IMR-90 (cell line): Measurements from ENCODE around the gene TAS2R40. TPM values are rescaled to one million over a fixed set of nuclear protein-coding genes. Genes with fewer than 3 reads are reported as not detected.

Source experiments
- ATAC-seq: fragments of 200-7000 bp; cut with Tn5 transposase; 2 replicates; pipeline ENCODE4 v1.9.1; 2020; ENCODE audit warnings: low read depth, mild to moderate bottlenecking, moderate library complexity
- BruUV-seq: library from RNA; stranded (reverse); fragments of 400-500 nt; replicated peaks from 2 replicates; lab custom pipeline; 2021; lab: Mats Ljungman, UMichigan
- CTCF ChIA-PET: fragments of 300-600 bp; formaldehyde crosslinking; extraction: SDS; loops from one replicate; lab custom pipeline; 2021; ENCODE audit warnings: antibody characterized with exemption; lab: Yijun Ruan, JAX
- POLR2A ChIA-PET: fragments of 300-600 bp; sonication (Branson Sonifier 250); formaldehyde crosslinking; loops from one replicate; lab custom pipeline; 2022; ENCODE audit warnings: antibody characterized with exemption; ENCODE audit not compliant: unreplicated experiment; lab: Charles Lee
- DNase-seq: peaks from one replicate; pipeline ENCODE4 v3.0.0; 2013
- H2AFZ ChIP-seq: replicated peaks from 2 replicates; pipeline ENCODE3; 2013; ENCODE audit warnings: low read length, mild to moderate bottlenecking; ENCODE audit not compliant: poor library complexity
- H2AK5ac ChIP-seq: 2 replicates; pipeline ENCODE4 v1.6.1; 2013; ENCODE audit warnings: low read depth, low read length, inconsistent platforms
- H2AK9ac ChIP-seq: replicated peaks from 2 replicates; pipeline ENCODE3; 2013; ENCODE audit warnings: mild to moderate bottlenecking, low read depth, low read length, moderate library complexity; ENCODE audit not compliant: poor library complexity
- H2BK120ac ChIP-seq: 2 replicates; pipeline ENCODE4 v1.6.1; 2013; ENCODE audit warnings: low read depth, low read length, inconsistent platforms
- H2BK15ac ChIP-seq: 3 replicates; pipeline ENCODE4 v1.6.1; 2013; ENCODE audit warnings: low read depth, low read length, inconsistent platforms
- H2BK20ac ChIP-seq: 2 replicates; pipeline ENCODE4 v1.6.1; 2013; ENCODE audit warnings: low read depth, mild to moderate bottlenecking, inconsistent platforms, low read length, moderate library complexity
- H2BK5ac ChIP-seq: 2 replicates; pipeline ENCODE4 v1.6.1; 2013; ENCODE audit warnings: mild to moderate bottlenecking, low read depth, low read length, inconsistent platforms; ENCODE audit not compliant: poor library complexity, severe bottlenecking
- H3K14ac ChIP-seq: replicated peaks from 2 replicates; pipeline ENCODE4 v1.6.1; 2013; ENCODE audit warnings: low read depth, low read length, inconsistent platforms
- H3K18ac ChIP-seq: 2 replicates; pipeline ENCODE4 v1.6.1; 2013; ENCODE audit warnings: low read depth, low read length, control low read depth
- H3K23ac ChIP-seq: 2 replicates; pipeline ENCODE4 v1.6.1; 2013; ENCODE audit warnings: low read depth, low read length, inconsistent platforms
- H3K27ac ChIP-seq: 2 replicates; pipeline ENCODE4 v1.5.1; 2013; ENCODE audit warnings: mild to moderate bottlenecking, control low read depth, low read length; ENCODE audit not compliant: insufficient read depth
- H3K27me3 ChIP-seq: 2 replicates; pipeline ENCODE4 v1.6.1; 2013; ENCODE audit warnings: low read length; ENCODE audit not compliant: control insufficient read depth, insufficient read depth
- H3K36me3 ChIP-seq: 2 replicates; pipeline ENCODE4 v1.6.1; 2013; ENCODE audit warnings: low read length, mixed read lengths; ENCODE audit not compliant: control insufficient read depth, insufficient read depth
- H3K4ac ChIP-seq: 2 replicates; pipeline ENCODE4 v1.6.1; 2013; ENCODE audit warnings: low read depth, low read length, inconsistent platforms
- H3K4me1 ChIP-seq: 2 replicates; pipeline ENCODE4 v1.6.1; 2013; ENCODE audit warnings: low read length, mixed read lengths; ENCODE audit not compliant: control insufficient read depth, insufficient read depth
- H3K4me2 ChIP-seq: 2 replicates; pipeline ENCODE4 v1.6.1; 2013; ENCODE audit warnings: low read depth, mild to moderate bottlenecking, control low read depth, low read length, moderate library complexity
- H3K4me3 ChIP-seq: 2 replicates; pipeline ENCODE4 v1.5.1; 2013; ENCODE audit warnings: low read depth, mild to moderate bottlenecking, control low read depth, low read length, moderate library complexity; ENCODE audit not compliant: insufficient read depth
- H3K56ac ChIP-seq: 2 replicates; pipeline ENCODE4 v1.6.1; 2013; ENCODE audit warnings: low read length, inconsistent platforms; ENCODE audit not compliant: insufficient read depth; ENCODE audit errors: extremely low read depth
- H3K79me1 ChIP-seq, 2 experiments: 2 replicates each; pipeline ENCODE4 v1.6.1; 2013; ENCODE audit warnings: low read length in 2 of 2, inconsistent platforms in 1 of 2, low read depth in 1 of 2
- H3K9ac ChIP-seq: 2 replicates; pipeline ENCODE4 v1.6.1; 2013; ENCODE audit warnings: low read depth, low read length, control low read depth
- H3K9me1 ChIP-seq: 2 replicates; pipeline ENCODE4 v1.6.1; 2013; ENCODE audit warnings: low read length, inconsistent platforms; ENCODE audit not compliant: insufficient read depth
- H3K9me3 ChIP-seq: 2 replicates; pipeline ENCODE4 v1.6.1; 2013; ENCODE audit warnings: low read length; ENCODE audit not compliant: control insufficient read depth, insufficient read depth
- H4K20me1 ChIP-seq: 2 replicates; pipeline ENCODE4 v1.6.1; 2013; ENCODE audit warnings: low read length, inconsistent platforms; ENCODE audit not compliant: insufficient read depth
- H4K5ac ChIP-seq: 2 replicates; pipeline ENCODE4 v1.6.1; 2013; ENCODE audit warnings: mild to moderate bottlenecking, low read depth, low read length, control low read depth
- H4K8ac ChIP-seq, 2 experiments: 2 replicates each; pipeline ENCODE4 v1.6.1; 2013; ENCODE audit warnings: low read depth in 2 of 2, low read length in 2 of 2, control low read depth in 1 of 2, inconsistent platforms in 1 of 2
- H4K91ac ChIP-seq: 2 replicates; pipeline ENCODE4 v1.6.1; 2013; ENCODE audit warnings: low read depth, low read length, inconsistent platforms; ENCODE audit not compliant: insufficient read depth
- BHLHE40 ChIP-seq: fragments of 150-350 bp; IDR thresholded peaks from 2 replicates; pipeline ENCODE4 v1.6.1; 2016; ENCODE audit warnings: mild to moderate bottlenecking, low read depth, low read length
- CHD1 ChIP-seq: IDR thresholded peaks from 2 replicates; pipeline ENCODE4 v1.6.1; 2012; ENCODE audit warnings: low read depth, low read length, improper control_type of control experiment
- CTCF ChIP-seq: conservative IDR thresholded peaks from 2 replicates; pipeline ENCODE4 v1.5.1; 2012; ENCODE audit warnings: mild to moderate bottlenecking, low read depth, low read length, improper control_type of control experiment
- ELK1 ChIP-seq: fragments of 150-350 bp; IDR thresholded peaks from 2 replicates; pipeline ENCODE4 v1.6.1; 2016; ENCODE audit warnings: low read depth, mild to moderate bottlenecking, low read length, moderate library complexity, borderline replicate concordance
- FOS ChIP-seq: fragments of 150-350 bp; IDR thresholded peaks from 2 replicates; pipeline ENCODE4 v1.6.1; 2016; ENCODE audit warnings: low read depth, low read length
- MAFK ChIP-seq: IDR thresholded peaks from 2 replicates; pipeline ENCODE4 v1.6.1; 2012; ENCODE audit warnings: low read depth, low read length, improper control_type of control experiment
- MAZ ChIP-seq: IDR thresholded peaks from 2 replicates; pipeline ENCODE4 v1.6.1; 2012; ENCODE audit warnings: low read depth, mild to moderate bottlenecking, low read length, improper control_type of control experiment, moderate library complexity, borderline replicate concordance
- NFE2L2 ChIP-seq: fragments of 150-350 bp; IDR thresholded peaks from 2 replicates; pipeline ENCODE4 v1.6.1; 2016; ENCODE audit warnings: low read depth, mild to moderate bottlenecking, low read length
- POLR2A ChIP-seq: IDR thresholded peaks from 2 replicates; pipeline ENCODE4 v1.6.1; 2012; ENCODE audit warnings: mild to moderate bottlenecking, low read depth, low read length
- RCOR1 ChIP-seq: IDR thresholded peaks from 2 replicates; pipeline ENCODE4 v1.6.1; 2012; ENCODE audit warnings: mild to moderate bottlenecking, low read length, improper control_type of control experiment; ENCODE audit not compliant: insufficient replicate concordance
- RFX5 ChIP-seq: IDR thresholded peaks from 2 replicates; pipeline ENCODE4 v1.8.0; 2012; ENCODE audit warnings: low read depth, mild to moderate bottlenecking, low read length, moderate library complexity
- SMC3 ChIP-seq: fragments of 150-350 bp; IDR thresholded peaks from 2 replicates; pipeline ENCODE4 v1.6.1; 2016; ENCODE audit warnings: low read depth, mild to moderate bottlenecking, antibody characterized with exemption, low read length, moderate library complexity
- WGBS, 2 experiments: methylation state at CpG; one replicate each; pipeline versions ENCODE4 v1.1.5 to v1.1.7; 2013; ENCODE audit warnings: missing lambda C conversion rate in 2 of 2; ENCODE audit not compliant: insufficient read length in 1 of 2; ENCODE audit errors: extremely low coverage in 2 of 2; 5-methylcytosine and 5-hydroxymethylcytosine counted together
- dilution Hi-C: fragments of 300-500 bp; cut with HindIII; formaldehyde crosslinking; loops from one replicate; pipeline ENCODE4 v1.14.3; 2018; ENCODE audit warnings: low sequenced_read_pairs; ENCODE audit not compliant: unreplicated experiment
- in situ Hi-C: fragments of 300-500 bp; cut with MboI; formaldehyde crosslinking; loops from 3 replicates; pipeline ENCODE4 v1.14.3; 2019; ENCODE audit warnings: low sequenced_read_pairs, inconsistent platforms, mixed read lengths
- intact Hi-C: fragments of 100-400 bp; cut with micrococcal nuclease; formaldehyde crosslinking; loops from 2 replicates; pipeline ENCODE4 v1.10.0; 2022
- polyA plus RNA-seq, 3 experiments: library from polyadenylated mRNA; depleted of rRNA; stranded (reverse); fragments of >200 nt; gene quantifications; 2 replicates each; pipeline ENCODE4 v1.2.3, GENCODE V29; 2012; ENCODE audit warnings: low replicate concordance in 1 of 3
- total RNA-seq: library from RNA; depleted of rRNA; stranded (reverse); fragments of >200 nt; gene quantifications from 2 replicates; pipeline ENCODE4 v1.2.3, GENCODE V29; 2012

The TAS2R40 gene
- total and polyA plus RNA-seq, 2 of the 4 experiments (the other 2 are of a cell fraction): not detected

GRCh38 chr7:143261901-143262300, 40.1 kb downstream of the TAS2R40 start:
- no peak for DNase-seq
- Histone ChIP-seq H2AK5ac (no peak overlapping the region), H3K4me3 (no peak overlapping the region), H3K27me3 (no peaks in the 10 kb centered on the region), H2BK20ac (no peak overlapping the region), H3K27ac (no peak overlapping the region), H2AFZ (no peak overlapping the region), H3K9ac (no peak overlapping the region), H3K9me1 (peaks cover 4% of the 10 kb centered on the region; the same call in 1 of the 2 replicates), H2BK120ac (no peak overlapping the region), H3K36me3 (peaks cover under 1% of the 10 kb centered on the region), H4K5ac (no peak overlapping the region), H3K18ac (no peak overlapping the region), H3K4me2 (no peak overlapping the region), H3K4me1 (peaks cover 2% of the 10 kb centered on the region), H2BK5ac (no peak overlapping the region), H3K9me3 (no peaks in the 10 kb centered on the region), H3K56ac (no peak overlapping the region), H4K20me1 (no peaks in the 10 kb centered on the region), H3K4ac (no peak overlapping the region), H3K23ac (no peak overlapping the region), H2BK15ac (no peak overlapping the region), H4K91ac (no peak overlapping the region), H4K8ac (no peak overlapping the region), H3K14ac (no peak overlapping the region), H2AK9ac (no peak overlapping the region), H3K79me1 (peaks cover 0 to 17% of the 10 kb centered on the region in 2 experiments)
- CTCF ChIA-PET: interaction anchor here (1.8 kb wide), 1 partner anchor 21 kb away, joined by 4 read pairs; no protein-coding TSS in a partner anchor
- dilution Hi-C loops: no loop called here
- POLR2A ChIA-PET: no interaction called here
- intact Hi-C loops: no loop called here
- no CpG with 5 or more reads among the region's 1 CpG for WGBS, 2 experiments
- TF ChIP-seq CTCF (no peak), MAZ (no peak), FOS (no peak), CHD1 (no peak), MAFK (no peak), RCOR1 (no peak), BHLHE40 (no peak), POLR2A (no peak), RFX5 (no peak), NFE2L2 (no peak), ELK1 (no peak), SMC3 (no peak)
- ATAC-seq: no peak
- in situ Hi-C loops: no loop called here
- BruUV-seq: no TSS peak
